Keratinocyte (primary cell): ENCODE data around the gene TNRC18. TPM values are rescaled to one million over a fixed set of nuclear protein-coding genes. Genes with fewer than 3 reads are reported as not detected.

Experiments
- DNase-seq: peaks from one replicate; pipeline ENCODE4 v3.0.0-alpha.2; 2011; ENCODE audit warnings: low read depth, missing footprints, low spot score
- FAIRE-seq: peaks from 2 replicates; lab custom pipeline; 2011; peaks lifted over from hg19 to GRCh38; lab: Jason Lieb, UNC
- H2AFZ ChIP-seq: 2 replicates; pipeline ENCODE4 v1.6.0; 2012; ENCODE audit warnings: low read length, control low read depth, inconsistent platforms; ENCODE audit not compliant: control insufficient read depth
- H3K27ac ChIP-seq: 2 replicates; pipeline ENCODE4 v1.5.1; 2011; ENCODE audit warnings: low read length; ENCODE audit not compliant: control insufficient read depth, insufficient read depth
- H3K27me3 ChIP-seq: 3 replicates; pipeline ENCODE4 v1.6.0; 2011; ENCODE audit warnings: low read length; ENCODE audit not compliant: control insufficient read depth, insufficient read depth; ENCODE audit errors: extremely low read depth
- H3K36me3 ChIP-seq, 2 experiments: 2 replicates in 1 of 2; 3 replicates in 1 of 2; pipeline ENCODE4 v1.5.1; 2011; ENCODE audit warnings: low read length in 2 of 2, mild to moderate bottlenecking in 1 of 2; ENCODE audit not compliant: control insufficient read depth in 2 of 2, insufficient read depth in 2 of 2; ENCODE audit errors: extremely low read depth in 1 of 2
- H3K4me1 ChIP-seq: 3 replicates; pipeline ENCODE4 v1.5.1; 2011; ENCODE audit warnings: low read length; ENCODE audit not compliant: control insufficient read depth, insufficient read depth; ENCODE audit errors: extremely low read depth
- H3K4me2 ChIP-seq: 3 replicates; pipeline ENCODE4 v1.6.0; 2011; ENCODE audit warnings: low read depth, low read length; ENCODE audit not compliant: control insufficient read depth, insufficient read depth; ENCODE audit errors: extremely low read depth
- H3K4me3 ChIP-seq, 3 experiments: fragments of 200-600 bp in 1 of 3; sonication (generic) in 1 of 3; 2 replicates in 2 of 3; 3 replicates in 1 of 3; pipeline ENCODE4 v1.5.1; 2011 to 2016; ENCODE audit warnings: low read length in 3 of 3, mild to moderate bottlenecking in 3 of 3, control low read depth in 2 of 3, inconsistent platforms in 1 of 3, low read depth in 1 of 3, mixed read lengths in 1 of 3, mixed run types in 1 of 3, moderate library complexity in 1 of 3; ENCODE audit not compliant: control insufficient read depth in 2 of 3, insufficient read depth in 2 of 3; ENCODE audit errors: extremely low read depth in 1 of 3
- H3K79me2 ChIP-seq: 2 replicates; pipeline ENCODE4 v1.6.0; 2012; ENCODE audit warnings: low read length; ENCODE audit not compliant: control insufficient read depth, insufficient read depth
- H3K9ac ChIP-seq: 3 replicates; pipeline ENCODE4 v1.6.0; 2011; ENCODE audit warnings: low read length; ENCODE audit not compliant: control insufficient read depth, insufficient read depth; ENCODE audit errors: extremely low read depth
- H3K9me1 ChIP-seq: 3 replicates; pipeline ENCODE4 v1.6.0; 2011; ENCODE audit warnings: low read length; ENCODE audit not compliant: control insufficient read depth, insufficient read depth; ENCODE audit errors: extremely low read depth
- H3K9me3 ChIP-seq: 2 replicates; pipeline ENCODE4 v1.5.1; 2012; ENCODE audit warnings: low read depth, low read length; ENCODE audit not compliant: control insufficient read depth
- H4K20me1 ChIP-seq: 3 replicates; pipeline ENCODE4 v1.6.0; 2011; ENCODE audit warnings: low read length; ENCODE audit not compliant: control insufficient read depth, insufficient read depth; ENCODE audit errors: extremely low read depth
- EZH2 ChIP-seq: IDR thresholded peaks from one replicate; pipeline ENCODE4 v1.6.1; 2012; ENCODE audit warnings: inconsistent platforms, mild to moderate bottlenecking, low read length, moderate library complexity
- dilution Hi-C: fragments of 300-500 bp; cut with MboI; formaldehyde crosslinking; loops from one replicate; pipeline ENCODE4 v1.7.0; 2020; ENCODE audit warnings: low sequenced_read_pairs; ENCODE audit not compliant: extremely low pct_ligation_motif_present
- polyA plus RNA-seq, 5 experiments: library from polyadenylated mRNA; depleted of rRNA in 3 of 5; stranded (reverse) in 3 of 5; stranded (forward) in 1 of 5; unstranded in 1 of 5; fragments of >200 nt; gene quantifications; 1 replicate in 1 of 5; 2 replicates in 3 of 5; 3 replicates in 1 of 5; pipeline versions ENCODE4 v1.2.1 to v1.2.3, GENCODE V29; 2011 to 2012; ENCODE audit warnings: missing spikeins in 2 of 5, low read depth in 1 of 5, low replicate concordance in 1 of 5
- TF ChIP-seq, protein P1 (sequence below), 3 experiments: IDR thresholded peaks in 1 of 3; conservative IDR thresholded peaks in 1 of 3; optimal IDR thresholded peaks in 1 of 3; 2 replicates in 2 of 3; 3 replicates in 1 of 3; pipeline versions ENCODE3 to v1.5.1; 2011; ENCODE audit warnings: low read length in 3 of 3, mild to moderate bottlenecking in 3 of 3, moderate library complexity in 2 of 3, control low read depth in 1 of 3, inconsistent platforms in 1 of 3; ENCODE audit not compliant: insufficient read depth in 2 of 3; ENCODE audit errors: extremely low read depth in 1 of 3

Gene TNRC18
- polyA plus RNA-seq, 1 donor (not counting 4 experiments of a cell fraction or from before 2014, with no cell fraction given) = 13.2 TPM

- no peak overlapping the region for H3K4me2 ChIP-seq
- H4K20me1 ChIP-seq = no peaks in the 10 kb centered on the region
- no peaks in the 10 kb centered on the region for H3K27me3 ChIP-seq
- no peaks in the 10 kb centered on the region for H3K4me1 ChIP-seq
- H3K9ac ChIP-seq = no peak overlapping the region
- dilution Hi-C loops = no loop called here
- no peak for TF ChIP-seq EZH2
- TF ChIP-seq, protein P1, sequence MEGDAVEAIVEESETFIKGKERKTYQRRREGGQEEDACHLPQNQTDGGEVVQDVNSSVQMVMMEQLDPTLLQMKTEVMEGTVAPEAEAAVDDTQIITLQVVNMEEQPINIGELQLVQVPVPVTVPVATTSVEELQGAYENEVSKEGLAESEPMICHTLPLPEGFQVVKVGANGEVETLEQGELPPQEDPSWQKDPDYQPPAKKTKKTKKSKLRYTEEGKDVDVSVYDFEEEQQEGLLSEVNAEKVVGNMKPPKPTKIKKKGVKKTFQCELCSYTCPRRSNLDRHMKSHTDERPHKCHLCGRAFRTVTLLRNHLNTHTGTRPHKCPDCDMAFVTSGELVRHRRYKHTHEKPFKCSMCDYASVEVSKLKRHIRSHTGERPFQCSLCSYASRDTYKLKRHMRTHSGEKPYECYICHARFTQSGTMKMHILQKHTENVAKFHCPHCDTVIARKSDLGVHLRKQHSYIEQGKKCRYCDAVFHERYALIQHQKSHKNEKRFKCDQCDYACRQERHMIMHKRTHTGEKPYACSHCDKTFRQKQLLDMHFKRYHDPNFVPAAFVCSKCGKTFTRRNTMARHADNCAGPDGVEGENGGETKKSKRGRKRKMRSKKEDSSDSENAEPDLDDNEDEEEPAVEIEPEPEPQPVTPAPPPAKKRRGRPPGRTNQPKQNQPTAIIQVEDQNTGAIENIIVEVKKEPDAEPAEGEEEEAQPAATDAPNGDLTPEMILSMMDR (optimal IDR thresholded peaks at IDR 0.05 in 1 of 3, IDR thresholded peaks at IDR 0.05 in 1 of 3, conservative IDR thresholded peaks at IDR 0.05 in 1 of 3; ENCODE audit: extremely low read depth in 1 of 3, insufficient read depth in 2 of 3, low read length in 3 of 3) = no peak
- no peaks in the 10 kb centered on the region for H3K79me2 ChIP-seq
- H3K27ac ChIP-seq = no peak overlapping the region
- FAIRE-seq (no peak), DNase-seq (no peak)
- no peaks in the 10 kb centered on the region for H3K36me3 ChIP-seq
- no peaks in the 10 kb centered on the region for H3K9me1 ChIP-seq
- H3K9me3 ChIP-seq = no peaks in the 10 kb centered on the region
- H3K4me3 ChIP-seq = no peak overlapping the region
- H2AFZ ChIP-seq = no peak overlapping the region
Measured at GRCh38 chr7:5466551-5466950, 42.9 kb upstream of the TNRC18 start.

DNA sequence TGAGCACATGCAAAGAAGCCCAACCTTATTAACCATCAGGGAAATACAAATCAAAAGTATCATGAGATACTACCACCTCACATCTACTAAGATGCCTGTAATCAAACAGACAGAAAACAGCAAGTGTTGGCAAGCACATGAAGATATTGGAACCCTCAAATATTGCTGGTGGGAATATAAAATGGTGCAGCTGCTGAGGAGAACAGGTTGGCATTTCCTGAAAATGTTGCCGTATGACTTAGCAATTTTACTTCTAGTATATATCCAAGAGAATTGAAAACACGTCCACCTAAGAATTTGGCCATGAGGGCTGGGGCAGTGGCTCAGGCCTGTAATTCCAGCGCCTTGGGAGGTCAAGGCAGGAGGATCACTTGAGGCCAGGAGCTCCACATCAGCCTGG, 39.4 kb upstream of the TNRC18 start:
- no peaks in the 10 kb centered on the region for H3K36me3 ChIP-seq
- no peak overlapping the region for H3K4me2 ChIP-seq
- no peaks in the 10 kb centered on the region for H3K9me3 ChIP-seq
- no peak overlapping the region for H3K9ac ChIP-seq
- no peaks in the 10 kb centered on the region for H4K20me1 ChIP-seq
- no peaks in the 10 kb centered on the region for H3K9me1 ChIP-seq
- TF ChIP-seq EZH2 = no peak
- TF ChIP-seq, protein P1 (optimal IDR thresholded peaks at IDR 0.05 in 1 of 3, IDR thresholded peaks at IDR 0.05 in 1 of 3, conservative IDR thresholded peaks at IDR 0.05 in 1 of 3; ENCODE audit: extremely low read depth in 1 of 3, insufficient read depth in 2 of 3, low read length in 3 of 3) = no peak
- no peak overlapping the region for H3K27ac ChIP-seq
- no peaks in the 10 kb centered on the region for H3K4me1 ChIP-seq
- FAIRE-seq = no peak
- H3K27me3 ChIP-seq = no peaks in the 10 kb centered on the region
- no peak overlapping the region for H3K4me3 ChIP-seq
- no peak overlapping the region for H2AFZ ChIP-seq
- no peaks in the 10 kb centered on the region for H3K79me2 ChIP-seq
- no peak for DNase-seq
- dilution Hi-C loops = no loop called here
